ENCODE measurements around the gene MRPL19.
A peak's percentile ranks its signal among the peaks of the same experiment; 100 is the strongest.

Gene MRPL19

DNA sequence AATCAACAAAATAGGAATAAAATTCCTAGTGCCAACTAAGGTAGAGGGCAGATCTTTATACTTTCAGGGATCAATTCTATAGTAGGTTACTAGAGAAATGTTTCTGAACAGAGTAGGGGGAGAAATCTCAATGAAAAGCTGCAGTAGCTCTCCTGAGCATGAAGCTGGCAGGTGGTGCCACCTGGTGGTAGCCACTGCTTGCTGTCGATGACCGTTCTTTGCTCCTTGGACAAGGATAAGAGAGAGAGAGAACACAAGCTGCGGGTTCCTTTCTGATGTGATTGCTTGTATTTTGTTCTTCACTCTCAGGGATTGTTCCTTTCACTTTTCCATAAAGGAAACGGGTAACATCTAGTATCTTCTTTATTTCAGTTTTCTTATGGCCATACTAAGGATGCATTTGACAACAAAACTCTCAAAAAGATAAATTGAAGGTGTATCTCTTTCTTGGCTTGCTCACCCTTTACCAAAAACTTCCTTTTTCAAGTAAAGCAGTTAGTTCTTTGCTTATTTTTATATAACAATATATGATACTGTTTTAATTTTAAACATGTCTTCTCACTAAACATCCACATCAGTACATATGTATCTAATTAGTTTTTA lies 18.6 kb upstream of the MRPL19 start:
- Histone ChIP-seq H3K27ac (no peak overlapping the region), H3K9me3 (no peaks in the 10 kb centered on the region), H3K4me1 (ENCODE audit: control insufficient read depth in 1 of 2, insufficient read depth in 1 of 2, low read depth in 1 of 2, low read length in 1 of 2) (no peaks in the 10 kb centered on the region), H3K27me3 (peaks cover 37% of the 10 kb centered on the region), H3K36me3 (no peaks in the 10 kb centered on the region), H3K4me3 (ENCODE audit: low read depth in 1 of 2, low read length in 1 of 2) (no peak overlapping the region)
- TF ChIP-seq, protein P1, sequence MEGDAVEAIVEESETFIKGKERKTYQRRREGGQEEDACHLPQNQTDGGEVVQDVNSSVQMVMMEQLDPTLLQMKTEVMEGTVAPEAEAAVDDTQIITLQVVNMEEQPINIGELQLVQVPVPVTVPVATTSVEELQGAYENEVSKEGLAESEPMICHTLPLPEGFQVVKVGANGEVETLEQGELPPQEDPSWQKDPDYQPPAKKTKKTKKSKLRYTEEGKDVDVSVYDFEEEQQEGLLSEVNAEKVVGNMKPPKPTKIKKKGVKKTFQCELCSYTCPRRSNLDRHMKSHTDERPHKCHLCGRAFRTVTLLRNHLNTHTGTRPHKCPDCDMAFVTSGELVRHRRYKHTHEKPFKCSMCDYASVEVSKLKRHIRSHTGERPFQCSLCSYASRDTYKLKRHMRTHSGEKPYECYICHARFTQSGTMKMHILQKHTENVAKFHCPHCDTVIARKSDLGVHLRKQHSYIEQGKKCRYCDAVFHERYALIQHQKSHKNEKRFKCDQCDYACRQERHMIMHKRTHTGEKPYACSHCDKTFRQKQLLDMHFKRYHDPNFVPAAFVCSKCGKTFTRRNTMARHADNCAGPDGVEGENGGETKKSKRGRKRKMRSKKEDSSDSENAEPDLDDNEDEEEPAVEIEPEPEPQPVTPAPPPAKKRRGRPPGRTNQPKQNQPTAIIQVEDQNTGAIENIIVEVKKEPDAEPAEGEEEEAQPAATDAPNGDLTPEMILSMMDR (IDR thresholded peaks at IDR 0.05) = peak; percentile 24

GRCh38 chr2:75632091-75632701 lies 14.4 kb upstream of the MRPL19 start:
- Histone ChIP-seq H3K27ac (no peak overlapping the region), H3K4me1 (ENCODE audit: control insufficient read depth in 1 of 2, insufficient read depth in 1 of 2, low read depth in 1 of 2, low read length in 1 of 2) (no peaks in the 10 kb centered on the region), H3K27me3 (peaks cover 36% of the 10 kb centered on the region), H3K36me3 (no peaks in the 10 kb centered on the region), H3K4me3 (ENCODE audit: low read depth in 1 of 2, low read length in 1 of 2) (no peak overlapping the region), H3K9me3 (no peaks in the 10 kb centered on the region)
- TF ChIP-seq, protein P1 (IDR thresholded peaks at IDR 0.05) = no peak

DNA sequence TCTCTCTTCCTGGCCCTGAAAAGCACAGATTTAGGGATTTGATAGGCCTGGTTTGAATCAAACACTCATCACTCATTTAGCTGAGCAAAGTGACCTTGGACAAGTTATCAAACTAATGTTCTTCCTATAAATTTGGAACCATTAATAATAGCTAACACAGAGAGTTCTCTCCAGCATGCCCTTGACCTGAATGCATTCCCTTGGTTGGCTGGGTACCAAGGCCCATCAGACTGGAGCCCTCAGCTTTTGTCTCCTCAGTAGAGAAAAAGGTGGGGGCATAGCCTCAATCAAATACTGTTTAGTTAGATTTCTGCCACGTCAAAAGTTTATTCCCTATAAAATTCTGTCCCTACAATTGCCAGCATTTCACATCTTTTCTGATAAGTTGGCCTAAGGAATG lies 13.8 kb upstream of the MRPL19 start:
- Histone ChIP-seq H3K36me3 (no peaks in the 10 kb centered on the region), H3K27ac (no peak overlapping the region), H3K9me3 (no peaks in the 10 kb centered on the region), H3K4me3 (ENCODE audit: low read depth in 1 of 2, low read length in 1 of 2) (no peak overlapping the region), H3K27me3 (peaks cover 41% of the 10 kb centered on the region), H3K4me1 (ENCODE audit: control insufficient read depth in 1 of 2, insufficient read depth in 1 of 2, low read depth in 1 of 2, low read length in 1 of 2) (no peaks in the 10 kb centered on the region)
- TF ChIP-seq, protein P1 (IDR thresholded peaks at IDR 0.05) = no peak

DNA sequence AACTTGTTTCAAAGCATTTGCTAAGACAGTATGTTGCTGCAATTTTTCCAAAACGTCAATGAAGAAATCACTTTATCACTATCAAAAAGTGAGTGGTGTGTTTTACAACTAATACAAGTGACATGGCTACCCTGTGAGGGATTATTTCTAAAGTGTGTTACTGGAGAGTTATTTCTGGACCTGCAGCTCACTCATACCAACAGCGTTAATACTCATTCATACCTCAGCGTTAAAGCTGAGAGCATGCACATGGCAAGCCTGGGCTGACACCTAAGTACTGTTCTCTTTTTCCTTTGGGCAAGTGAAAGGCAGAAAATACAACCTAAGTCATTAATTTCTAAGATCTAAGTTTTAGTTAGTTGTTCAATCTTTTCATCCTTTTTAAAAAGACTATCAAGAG lies 13.0 kb upstream of the MRPL19 start:
- no peaks in the 10 kb centered on the region for H3K36me3 ChIP-seq
- H3K27ac ChIP-seq = no peak overlapping the region
- TF ChIP-seq, protein P1 (IDR thresholded peaks at IDR 0.05) = no peak
- no peaks in the 10 kb centered on the region for H3K9me3 ChIP-seq
- no peak overlapping the region for H3K4me3 ChIP-seq (ENCODE audit: low read depth in 1 of 2, low read length in 1 of 2)
- no peaks in the 10 kb centered on the region for H3K4me1 ChIP-seq (ENCODE audit: control insufficient read depth in 1 of 2, insufficient read depth in 1 of 2, low read depth in 1 of 2, low read length in 1 of 2)
- H3K27me3 ChIP-seq = peaks cover 41% of the 10 kb centered on the region

DNA sequence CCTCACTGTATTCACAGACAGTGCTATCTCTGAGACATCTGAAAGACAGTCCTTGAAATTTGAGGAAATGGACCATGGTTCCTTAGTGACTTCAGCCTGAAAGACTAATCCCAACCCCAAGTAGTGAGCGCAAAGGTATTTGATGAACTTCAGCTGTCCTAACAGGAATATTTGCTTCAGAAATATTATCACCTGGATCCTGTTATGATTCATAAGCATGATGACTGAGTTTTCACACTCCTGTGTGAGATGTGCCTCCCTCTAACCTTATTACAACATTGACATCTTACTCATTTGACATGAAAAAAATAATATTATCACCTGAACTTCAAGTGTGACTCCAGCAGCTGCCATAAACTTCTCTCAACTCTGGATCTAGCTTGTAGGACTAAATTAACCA lies 11.6 kb upstream of the MRPL19 start:
- Histone ChIP-seq H3K9me3 (no peaks in the 10 kb centered on the region), H3K27ac (no peak overlapping the region), H3K27me3 (peaks cover 47% of the 10 kb centered on the region), H3K36me3 (no peaks in the 10 kb centered on the region), H3K4me1 (ENCODE audit: control insufficient read depth in 1 of 2, insufficient read depth in 1 of 2, low read depth in 1 of 2, low read length in 1 of 2) (no peaks in the 10 kb centered on the region), H3K4me3 (ENCODE audit: low read depth in 1 of 2, low read length in 1 of 2) (no peak overlapping the region)
- TF ChIP-seq, protein P1 (IDR thresholded peaks at IDR 0.05) = no peak

Data from neutrophil (primary cell).